Measurements from ENCODE around the gene EPS8L2. TPM values are rescaled to one million over a fixed set of nuclear protein-coding genes. Genes with fewer than 3 reads are reported as not detected.

Gene EPS8L2
- total RNA-seq, 1 experiment from 2014 or later: 264 TPM

- in situ Hi-C loops (cut with HindIII; ENCODE audit: low pct_unique_long_range_greater_than_20kb, low sequenced_read_pairs): no loop called here
- DNase-seq (ENCODE audit: low read depth): no peak
Observed at GRCh38 chr11:720017-720641, 14.1 kb downstream of the EPS8L2 start.

GRCh38 chr11:720642-721246, 14.7 kb downstream of the EPS8L2 start:
- DNase-seq (ENCODE audit: low read depth): no peak
- in situ Hi-C loops (cut with HindIII; ENCODE audit: low pct_unique_long_range_greater_than_20kb, low sequenced_read_pairs): no loop called here

DNA sequence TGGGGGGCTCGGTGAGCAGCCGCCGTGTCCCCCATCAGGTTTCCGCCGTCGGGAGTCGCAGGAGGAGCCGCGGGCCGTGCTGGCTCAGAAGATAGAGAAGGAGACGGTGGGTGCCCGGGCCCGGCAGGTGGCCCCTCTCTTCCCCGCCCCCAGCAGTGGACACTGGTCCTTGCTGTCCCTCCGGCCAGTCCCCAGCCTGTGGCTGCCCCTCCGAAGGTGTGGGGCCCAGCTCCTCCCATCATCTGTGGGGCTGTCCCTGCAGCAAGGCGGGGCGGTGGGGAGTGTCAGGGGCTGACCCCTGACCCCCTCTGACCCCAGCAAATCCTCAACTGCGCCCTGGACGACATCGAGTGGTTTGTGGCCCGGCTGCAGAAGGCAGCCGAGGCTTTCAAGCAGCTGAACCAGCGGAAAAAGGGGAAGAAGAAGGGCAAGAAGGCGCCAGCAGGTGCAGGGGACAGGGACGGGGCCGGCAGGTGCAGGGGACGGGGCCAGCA, 15.3 kb downstream of the EPS8L2 start:
- in situ Hi-C loops (cut with HindIII; ENCODE audit: low pct_unique_long_range_greater_than_20kb, low sequenced_read_pairs): no loop called here
- DNase-seq (ENCODE audit: low read depth): no peak

DNA sequence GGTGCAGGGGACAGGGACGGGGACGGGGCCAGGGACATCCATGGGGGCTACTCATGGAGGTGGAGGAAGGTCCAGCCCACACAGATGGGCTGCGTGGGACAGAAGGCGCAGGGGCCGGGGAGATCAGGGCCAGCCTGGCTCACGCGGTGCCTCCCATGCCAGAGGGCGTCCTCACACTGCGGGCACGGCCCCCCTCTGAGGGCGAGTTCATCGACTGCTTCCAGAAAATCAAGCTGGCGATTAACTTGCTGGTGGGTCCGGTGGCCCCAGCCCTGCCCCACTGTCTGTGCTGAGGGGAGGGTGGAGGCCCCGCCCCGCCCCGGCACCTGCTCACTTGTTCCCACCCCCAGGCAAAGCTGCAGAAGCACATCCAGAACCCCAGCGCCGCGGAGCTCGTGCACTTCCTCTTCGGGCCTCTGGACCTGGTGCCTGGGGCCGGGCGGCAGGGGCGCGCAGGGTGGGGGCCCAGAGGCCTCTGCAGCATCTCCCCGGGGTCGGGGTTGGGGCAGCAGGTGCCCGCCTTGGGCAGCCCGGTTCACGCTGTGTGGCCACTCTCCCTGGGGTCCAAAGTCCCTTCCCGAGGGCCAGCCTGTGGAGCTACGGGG, 15.8 kb downstream of the EPS8L2 start:
- DNase-seq (ENCODE audit: low read depth): no peak
- in situ Hi-C loops (cut with HindIII; ENCODE audit: low pct_unique_long_range_greater_than_20kb, low sequenced_read_pairs): no loop called here

DNA sequence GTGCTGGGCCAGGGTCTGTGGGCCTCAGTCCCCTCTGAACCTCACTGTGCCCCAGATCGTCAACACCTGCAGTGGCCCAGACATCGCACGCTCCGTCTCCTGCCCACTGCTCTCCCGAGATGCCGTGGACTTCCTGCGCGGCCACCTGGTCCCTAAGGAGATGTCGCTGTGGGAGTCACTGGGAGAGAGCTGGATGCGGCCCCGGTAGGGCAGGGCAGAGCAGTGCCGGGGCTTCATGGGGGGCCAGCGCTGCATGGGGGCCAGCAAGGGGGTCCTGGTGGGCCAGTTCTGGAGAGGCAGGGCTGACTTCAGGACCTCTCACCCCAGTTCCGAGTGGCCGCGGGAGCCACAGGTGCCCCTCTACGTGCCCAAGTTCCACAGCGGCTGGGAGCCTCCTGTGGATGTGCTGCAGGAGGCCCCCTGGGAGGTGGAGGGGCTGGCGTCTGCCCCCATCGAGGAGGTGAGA, 16.3 kb downstream of the EPS8L2 start:
- in situ Hi-C loops (cut with HindIII; ENCODE audit: low pct_unique_long_range_greater_than_20kb, low sequenced_read_pairs): no loop called here
- no peak for DNase-seq (ENCODE audit: low read depth)

GRCh38 chr11:723120-723883, 17.3 kb downstream of the EPS8L2 start:
- no peak for DNase-seq (ENCODE audit: low read depth)
- in situ Hi-C loops (cut with HindIII; ENCODE audit: low pct_unique_long_range_greater_than_20kb, low sequenced_read_pairs): no loop called here

- no peak for DNase-seq (ENCODE audit: low read depth)
- in situ Hi-C loops (cut with HindIII; ENCODE audit: low pct_unique_long_range_greater_than_20kb, low sequenced_read_pairs): no loop called here
Observed at GRCh38 chr11:724049-724777, 18.2 kb downstream of the EPS8L2 start.

DNA sequence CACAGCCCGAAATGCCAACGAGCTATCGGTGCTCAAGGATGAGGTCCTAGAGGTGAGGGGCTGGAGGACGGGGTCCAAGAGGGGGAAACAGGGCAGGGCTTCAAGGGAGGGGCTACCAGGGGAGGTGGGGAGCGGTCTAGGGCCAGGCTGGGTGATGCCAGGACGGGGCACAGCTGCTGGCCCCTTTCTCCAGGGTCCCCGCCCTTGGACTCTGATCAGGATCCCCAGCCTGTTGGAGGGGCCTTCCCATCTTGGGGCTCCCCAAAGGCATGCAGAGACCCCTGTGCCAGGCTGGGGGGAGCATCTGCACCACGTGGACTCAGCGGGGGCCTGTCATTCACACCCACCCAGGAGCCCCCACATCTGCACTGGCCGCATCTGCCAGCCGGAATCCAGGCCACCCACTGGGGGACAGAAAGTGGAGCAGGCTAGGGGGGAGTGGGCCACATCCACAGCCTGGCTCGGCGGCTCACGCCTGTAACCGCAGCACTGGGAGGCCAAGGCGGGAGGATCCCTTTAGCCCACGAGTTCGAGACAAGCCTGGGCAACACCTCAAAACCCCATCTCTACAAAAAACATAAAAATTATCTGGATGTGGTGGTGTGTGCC, 18.9 kb downstream of the EPS8L2 start:
- no peak for DNase-seq (ENCODE audit: low read depth)
- in situ Hi-C loops (cut with HindIII; ENCODE audit: low pct_unique_long_range_greater_than_20kb, low sequenced_read_pairs): no loop called here

- no peak for DNase-seq (ENCODE audit: low read depth)
- in situ Hi-C loops (cut with HindIII; ENCODE audit: low pct_unique_long_range_greater_than_20kb, low sequenced_read_pairs): no loop called here
Observed at GRCh38 chr11:725624-726202, 19.7 kb downstream of the EPS8L2 start.

DNA sequence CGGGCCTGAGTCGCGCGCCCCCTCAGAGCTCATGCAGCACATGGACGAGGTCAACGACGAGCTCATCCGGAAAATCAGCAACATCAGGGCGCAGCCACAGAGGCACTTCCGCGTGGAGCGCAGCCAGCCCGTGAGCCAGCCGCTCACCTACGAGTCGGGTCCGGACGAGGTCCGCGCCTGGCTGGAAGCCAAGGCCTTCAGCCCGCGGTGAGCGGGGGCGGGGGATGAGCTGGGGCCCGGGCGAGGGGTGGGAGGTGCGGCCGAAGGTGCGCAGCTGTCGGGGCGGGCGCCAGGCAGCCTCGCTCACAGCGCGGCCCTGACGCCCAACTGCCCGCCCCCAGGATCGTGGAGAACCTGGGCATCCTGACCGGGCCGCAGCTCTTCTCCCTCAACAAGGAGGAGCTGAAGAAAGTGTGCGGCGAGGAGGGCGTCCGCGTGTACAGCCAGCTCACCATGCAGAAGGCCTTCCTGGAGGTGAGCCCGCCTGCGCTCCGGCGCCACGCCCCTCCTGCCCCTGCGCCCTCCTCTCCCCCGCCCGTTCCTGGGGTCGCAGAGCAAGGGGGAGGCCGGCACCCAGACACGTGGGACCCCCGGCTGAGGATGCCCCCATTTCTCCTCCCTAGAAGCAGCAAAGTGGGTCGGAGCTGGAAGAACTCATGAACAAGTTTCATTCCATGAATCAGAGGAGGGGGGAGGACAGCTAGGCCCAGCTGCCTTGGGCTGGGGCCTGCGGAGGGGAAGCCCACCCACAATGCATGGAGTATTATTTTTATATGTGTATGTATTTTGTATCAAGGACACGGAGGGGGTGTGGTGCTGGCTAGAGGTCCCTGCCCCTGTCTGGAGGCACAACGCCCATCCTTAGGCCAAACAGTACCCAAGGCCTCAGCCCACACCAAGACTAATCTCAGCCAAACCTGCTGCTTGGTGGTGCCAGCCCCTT, 20.5 kb downstream of the EPS8L2 start:
- in situ Hi-C loops (cut with HindIII; ENCODE audit: low pct_unique_long_range_greater_than_20kb, low sequenced_read_pairs): no loop called here

GRCh38 chr11:727281-727701, 21.3 kb downstream of the EPS8L2 start:
- in situ Hi-C loops (cut with HindIII; ENCODE audit: low pct_unique_long_range_greater_than_20kb, low sequenced_read_pairs): no loop called here

More for the DNA sequence above, 20.5 kb downstream of the EPS8L2 start:
- no peak for DNase-seq (ENCODE audit: low read depth)

DNA sequence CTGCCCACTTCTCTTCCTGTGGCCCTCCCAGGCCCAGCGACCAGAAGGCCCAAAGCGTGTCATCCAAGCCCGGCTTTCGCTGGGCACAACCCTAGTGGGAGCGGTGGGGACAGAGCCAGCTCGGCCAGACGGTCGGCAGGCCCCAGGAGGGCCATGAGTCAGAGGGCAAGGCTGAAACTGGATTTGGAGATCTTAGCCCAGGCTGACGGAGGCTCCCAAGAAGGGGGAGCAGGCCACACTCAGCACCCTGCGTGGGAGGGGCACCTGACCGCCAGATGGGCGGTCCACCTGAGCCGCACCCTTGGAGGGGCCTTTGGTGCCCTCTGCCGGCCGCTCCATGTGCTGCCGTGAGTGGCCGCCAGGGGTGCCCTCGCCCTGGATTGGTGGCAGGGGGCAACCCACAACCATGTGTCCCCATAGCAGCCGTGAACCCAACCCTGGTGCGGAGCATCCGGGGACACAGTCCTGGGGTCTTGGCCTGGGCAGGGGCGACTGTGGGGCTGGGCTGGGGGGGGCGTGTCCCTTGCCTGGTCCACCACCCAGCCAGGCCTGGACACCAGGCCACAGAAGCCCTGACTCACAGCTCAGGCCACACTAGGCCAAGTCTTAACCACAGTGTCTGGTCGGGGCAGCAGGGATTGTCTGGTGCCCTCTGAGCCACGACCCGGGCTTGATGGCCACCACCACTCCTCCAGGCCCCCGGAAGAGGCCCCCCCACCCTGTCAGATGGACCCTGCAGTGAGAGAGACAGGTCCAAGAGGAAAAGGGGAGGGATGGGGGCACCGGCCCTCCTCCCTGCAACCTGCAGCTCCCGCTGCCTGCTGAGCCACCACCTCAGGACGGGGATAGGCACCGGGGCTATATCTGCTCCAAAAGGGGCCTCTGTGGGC, 22.1 kb downstream of the EPS8L2 start:
- peak; percentile 93 for DNase-seq (ENCODE audit: low read depth)
- in situ Hi-C loops (cut with HindIII; ENCODE audit: low pct_unique_long_range_greater_than_20kb, low sequenced_read_pairs): no loop called here

More at GRCh38 chr11:727281-727701, 21.3 kb downstream of the EPS8L2 start:
- no peak for DNase-seq (ENCODE audit: low read depth)

DNA sequence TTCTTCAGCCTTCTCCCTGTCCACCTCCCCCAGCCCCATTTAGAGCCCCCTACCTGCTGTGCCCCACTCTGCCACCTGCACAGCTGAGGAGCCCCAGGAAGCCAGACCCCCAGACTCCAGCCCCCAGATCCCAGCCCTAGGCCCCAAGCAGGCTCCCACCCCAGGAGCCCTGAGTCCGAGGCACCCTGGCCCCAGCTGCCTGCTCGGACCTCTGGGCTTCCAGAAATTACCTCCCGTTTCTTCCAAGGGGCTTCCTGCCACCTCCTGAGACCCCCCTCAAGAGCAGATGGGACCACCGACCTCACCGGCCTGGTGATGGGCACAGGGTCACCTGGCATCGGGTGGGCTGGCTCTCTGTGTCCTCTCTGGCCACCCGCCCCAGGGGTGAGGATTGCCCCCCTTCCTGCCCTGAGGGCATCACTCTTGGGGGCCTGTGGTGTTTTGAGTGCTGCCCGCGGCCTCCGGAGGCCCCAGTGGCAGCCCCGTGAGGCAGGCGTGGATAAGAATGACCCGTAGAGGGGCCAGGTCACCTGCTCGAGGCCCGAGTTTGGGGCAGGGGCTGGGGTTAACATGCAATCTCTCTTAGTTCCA, 23.0 kb downstream of the EPS8L2 start:
- in situ Hi-C loops (cut with HindIII; ENCODE audit: low pct_unique_long_range_greater_than_20kb, low sequenced_read_pairs): no loop called here
- DNase-seq (ENCODE audit: low read depth): no peak

GRCh38 chr11:729492-730074, 23.6 kb downstream of the EPS8L2 start:
- DNase-seq (ENCODE audit: low read depth): no peak
- in situ Hi-C loops (cut with HindIII; ENCODE audit: low pct_unique_long_range_greater_than_20kb, low sequenced_read_pairs): no loop called here

DNA sequence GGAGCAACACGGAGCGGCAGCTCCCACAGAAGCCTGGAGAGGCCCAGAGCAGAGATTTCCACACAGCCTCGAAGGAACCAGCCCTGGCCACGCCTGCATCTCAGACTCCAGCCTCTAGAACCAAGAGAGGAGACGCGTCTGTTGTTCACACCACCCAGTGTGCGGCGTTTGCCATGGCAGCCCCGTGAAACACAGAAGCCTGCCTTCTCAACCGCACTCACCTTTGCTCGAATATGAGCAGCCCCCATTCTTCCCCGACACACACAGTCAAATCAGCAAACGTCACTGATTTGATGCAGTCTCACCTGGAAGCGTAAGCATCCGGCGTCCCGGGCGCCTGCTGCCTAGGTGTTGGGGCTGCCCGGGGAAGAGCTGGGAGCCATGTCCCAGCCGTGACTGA, 27.0 kb downstream of the EPS8L2 start:
- no peak for DNase-seq (ENCODE audit: low read depth)
- in situ Hi-C loops (cut with HindIII; ENCODE audit: low pct_unique_long_range_greater_than_20kb, low sequenced_read_pairs): no loop called here
